SK-N-SH (cell line): ENCODE data around the gene TMPRSS9. TPM values are rescaled to one million over a fixed set of nuclear protein-coding genes. Genes with fewer than 3 reads are reported as not detected.

Source experiments
- CTCF ChIA-PET: fragments of 300-600, 350-600 bp; formaldehyde crosslinking; extraction: SDS; loops from one replicate; lab custom pipeline; 2021; lab: Yijun Ruan, JAX
- POLR2A ChIA-PET: fragments of 350-600 bp; sonication (Branson Sonifier 250); formaldehyde crosslinking; extraction: SDS; loops from one replicate; lab custom pipeline; 2020; ENCODE audit warnings: antibody characterized with exemption, inconsistent platforms; lab: Yijun Ruan, JAX
- DNase-seq: peaks from one replicate; pipeline ENCODE4 v3.0.0; 2012
- H2AFZ ChIP-seq: fragments of 200-600 bp; sonication (generic); 2 replicates; pipeline ENCODE4 v1.8.1; 2016; ENCODE audit warnings: antibody characterized with exemption, mild to moderate bottlenecking, low read depth
- H3F3A ChIP-seq: fragments of 200-600 bp; sonication (generic); replicated peaks from 2 replicates; pipeline ENCODE3; 2016; ENCODE audit warnings: antibody characterized with exemption, mild to moderate bottlenecking; ENCODE audit not compliant: insufficient read depth
- H3K27ac ChIP-seq, 2 experiments: fragments of 200-500 bp in 1 of 2; fragments of 200-600 bp in 1 of 2; sonication (Bioruptor generic) in 1 of 2; sonication (generic), shearing (Covaris generic) in 1 of 2; 2 replicates each; pipeline versions ENCODE4 v1.5.1 to v1.6.1; 2014 to 2016; ENCODE audit warnings: low read depth in 2 of 2, inconsistent platforms in 1 of 2, low read length in 1 of 2, mild to moderate bottlenecking in 1 of 2, mixed read lengths in 1 of 2
- H3K27me3 ChIP-seq: fragments of 200-600 bp; sonication (generic), shearing (Covaris generic); 2 replicates; pipeline ENCODE4 v1.6.1; 2016; ENCODE audit warnings: mixed run types; ENCODE audit not compliant: insufficient read depth
- H3K36me3 ChIP-seq, 2 experiments: fragments of 200-500 bp in 1 of 2; fragments of 200-600 bp in 1 of 2; sonication (Bioruptor generic) in 1 of 2; sonication (generic) in 1 of 2; replicated peaks in 1 of 2; 2 replicates each; pipeline versions ENCODE3 to v1.5.1; 2014 to 2016; ENCODE audit warnings: low read length in 1 of 2, mild to moderate bottlenecking in 1 of 2; ENCODE audit not compliant: insufficient read depth in 2 of 2, control insufficient read depth in 1 of 2
- H3K4me1 ChIP-seq, 2 experiments: fragments of 200-500 bp in 1 of 2; fragments of 200-600 bp in 1 of 2; sonication (Bioruptor generic) in 1 of 2; sonication (generic), shearing (Covaris generic) in 1 of 2; 2 replicates each; pipeline versions ENCODE4 v1.5.1 to v1.6.1; 2014 to 2016; ENCODE audit warnings: low read depth in 1 of 2, low read length in 1 of 2, mixed run types in 1 of 2; ENCODE audit not compliant: insufficient read depth in 2 of 2, control insufficient read depth in 1 of 2
- H3K4me2 ChIP-seq: fragments of 200-600 bp; sonication (generic), shearing (Covaris generic); 2 replicates; pipeline ENCODE4 v1.6.1; 2017; ENCODE audit warnings: mixed run types
- H3K4me3 ChIP-seq, 2 experiments: fragments of 200-500 bp in 1 of 2; fragments of 200-600 bp in 1 of 2; sonication (Bioruptor generic) in 1 of 2; sonication (generic), shearing (Covaris generic) in 1 of 2; 2 replicates each; pipeline versions ENCODE4 v1.5.1 to v1.8.1; 2014 to 2016; ENCODE audit warnings: low read depth in 2 of 2, inconsistent platforms in 1 of 2, low read length in 1 of 2, mild to moderate bottlenecking in 1 of 2, mixed read lengths in 1 of 2, moderate library complexity in 1 of 2
- H3K79me2 ChIP-seq: fragments of 200-600 bp; sonication (generic); 2 replicates; pipeline ENCODE4 v1.8.1; 2017; ENCODE audit warnings: mild to moderate bottlenecking; ENCODE audit not compliant: insufficient read depth
- H3K9ac ChIP-seq: fragments of 200-600 bp; sonication (generic); 2 replicates; pipeline ENCODE4 v1.6.1; 2017; ENCODE audit warnings: mixed run types
- H3K9me2 ChIP-seq: fragments of 200-600 bp; sonication (generic); 2 replicates; pipeline ENCODE4 v1.6.1; 2017; ENCODE audit warnings: mixed run types
- H3K9me3 ChIP-seq: fragments of 200-600 bp; sonication (generic); 2 replicates; pipeline ENCODE4 v1.6.1; 2017; ENCODE audit warnings: mixed run types, mild to moderate bottlenecking, moderate library complexity
- H4K20me1 ChIP-seq: fragments of 200-600 bp; sonication (generic); 2 replicates; pipeline ENCODE4 v1.6.1; 2017; ENCODE audit warnings: mild to moderate bottlenecking, mixed run types; ENCODE audit not compliant: insufficient read depth
- CHD2 ChIP-seq: fragments of 150-350 bp; IDR thresholded peaks from 2 replicates; pipeline ENCODE4 v1.6.1; 2018; ENCODE audit warnings: low read length; ENCODE audit not compliant: partially characterized antibody
- CTCF ChIP-seq: fragments of 200-600 bp; sonication (generic); IDR thresholded peaks from 2 replicates; pipeline ENCODE4 v1.6.1; 2017; ENCODE audit warnings: antibody characterized with exemption, mild to moderate bottlenecking, moderate library complexity
- ELF1 ChIP-seq: IDR thresholded peaks from 2 replicates; pipeline ENCODE4 v1.4.0; 2012
- NFIC ChIP-seq: IDR thresholded peaks from 2 replicates; pipeline ENCODE4 v1.4.0; 2012; ENCODE audit warnings: borderline replicate concordance
- NRF1 ChIP-seq: IDR thresholded peaks from 2 replicates; pipeline ENCODE4 v1.6.1; 2012; ENCODE audit warnings: low read depth, mild to moderate bottlenecking, low read length
- SMC3 ChIP-seq: IDR thresholded peaks from 2 replicates; pipeline ENCODE4 v1.6.1; 2012; ENCODE audit warnings: low read depth, low read length, improper control_type of control experiment
- TCF12 ChIP-seq: IDR thresholded peaks from 2 replicates; pipeline ENCODE4 v1.4.0; 2012
- USF2 ChIP-seq: fragments of 150-350 bp; IDR thresholded peaks from 2 replicates; pipeline ENCODE4 v1.6.1; 2017; ENCODE audit warnings: antibody characterized with exemption, low read length, low read depth, borderline replicate concordance
- YY1 ChIP-seq: IDR thresholded peaks from 2 replicates; pipeline ENCODE4 v1.4.0; 2012; ENCODE audit warnings: low read depth, mild to moderate bottlenecking
- WGBS: methylation state at CpG from one replicate; pipeline ENCODE4 v1.1.6; 2017; ENCODE audit warnings: low lambda C conversion rate; 5-methylcytosine and 5-hydroxymethylcytosine counted together
- polyA plus RNA-seq, 3 experiments: library from polyadenylated mRNA; depleted of rRNA; stranded (reverse); fragments of >200 nt; gene quantifications; 2 replicates each; pipeline ENCODE4 v1.2.3, GENCODE V29; 2012
- TF ChIP-seq, protein P1 (sequence below): IDR thresholded peaks from 2 replicates; pipeline ENCODE4 v1.4.0; 2012; ENCODE audit warnings: low read depth
- TF ChIP-seq, protein P2 (sequence below): IDR thresholded peaks from 2 replicates; pipeline ENCODE4; 2012
- TF ChIP-seq, protein P3 (sequence below): IDR thresholded peaks from 2 replicates; pipeline ENCODE4 v1.4.0; 2012; ENCODE audit warnings: low read depth, borderline replicate concordance

TMPRSS9 gene
- polyA plus RNA-seq, 1 of the 3 experiments (the other 2 are of a cell fraction), result not detected

DNA sequence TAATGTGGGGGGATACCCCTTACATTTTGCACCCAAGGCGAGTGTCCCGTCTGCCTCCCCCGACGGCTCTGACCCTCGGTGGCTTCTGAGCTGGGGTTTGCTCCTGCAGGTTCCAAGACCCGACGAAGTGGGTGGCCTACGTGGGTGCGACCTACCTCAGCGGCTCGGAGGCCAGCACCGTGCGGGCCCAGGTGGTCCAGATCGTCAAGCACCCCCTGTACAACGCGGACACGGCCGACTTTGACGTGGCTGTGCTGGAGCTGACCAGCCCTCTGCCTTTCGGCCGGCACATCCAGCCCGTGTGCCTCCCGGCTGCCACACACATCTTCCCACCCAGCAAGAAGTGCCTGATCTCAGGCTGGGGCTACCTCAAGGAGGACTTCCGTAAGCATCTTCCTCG, 48.2 kb downstream of the TMPRSS9 start (continued):
- TF ChIP-seq USF2 (no peak), NFIC (no peak)

- ChIA-PET POLR2A (no interaction called here), CTCF (interaction anchor here (1.3 to 1.4 kb wide), 2 partner anchors 94 to 205 kb away, joined by 4 read pairs; no protein-coding TSS in a partner anchor)
- WGBS, result 60% methylated on average over 7 of the region's 7 CpGs
Measured at GRCh38 chr19:2409352-2409912, 49.4 kb downstream of the TMPRSS9 start.

GRCh38 chr19:2410023-2410422, 50.0 kb downstream of the TMPRSS9 start:
- H3K4me3 ChIP-seq, result no peak overlapping the region
- H3K79me2 ChIP-seq, result no peaks in the 10 kb centered on the region
- ChIA-PET CTCF (interaction anchor here (1.4 kb wide), 1 partner anchor 205 kb away, joined by 4 read pairs; no protein-coding TSS in a partner anchor), POLR2A (no interaction called here)
- 75% methylated on average over 5 of the region's 7 CpGs for WGBS
- no peak overlapping the region for H3K27ac ChIP-seq
- H3K9ac ChIP-seq, result no peak overlapping the region
- 0 out of 2 replicates have a peak, but pooled peaks cover 5% of the 10 kb centered on the region for H3K9me3 ChIP-seq
- H3K9me2 ChIP-seq, result no peaks in the 10 kb centered on the region
- no peak overlapping the region for H2AFZ ChIP-seq
- H4K20me1 ChIP-seq, result no peaks in the 10 kb centered on the region
- DNase-seq, result no peak
- H3K27me3 ChIP-seq, result peaks cover 13% of the 10 kb centered on the region; the same call in 1 of the 2 replicates
- H3K4me2 ChIP-seq, result no peak overlapping the region
- H3F3A ChIP-seq, result peaks cover 7% of the 10 kb centered on the region
- no peaks in the 10 kb centered on the region for H3K36me3 ChIP-seq
- H3K4me1 ChIP-seq, result no peaks in the 10 kb centered on the region
- TF ChIP-seq, protein P1, sequence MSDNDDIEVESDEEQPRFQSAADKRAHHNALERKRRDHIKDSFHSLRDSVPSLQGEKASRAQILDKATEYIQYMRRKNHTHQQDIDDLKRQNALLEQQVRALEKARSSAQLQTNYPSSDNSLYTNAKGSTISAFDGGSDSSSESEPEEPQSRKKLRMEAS, result no peak
- TF ChIP-seq, protein P2, sequence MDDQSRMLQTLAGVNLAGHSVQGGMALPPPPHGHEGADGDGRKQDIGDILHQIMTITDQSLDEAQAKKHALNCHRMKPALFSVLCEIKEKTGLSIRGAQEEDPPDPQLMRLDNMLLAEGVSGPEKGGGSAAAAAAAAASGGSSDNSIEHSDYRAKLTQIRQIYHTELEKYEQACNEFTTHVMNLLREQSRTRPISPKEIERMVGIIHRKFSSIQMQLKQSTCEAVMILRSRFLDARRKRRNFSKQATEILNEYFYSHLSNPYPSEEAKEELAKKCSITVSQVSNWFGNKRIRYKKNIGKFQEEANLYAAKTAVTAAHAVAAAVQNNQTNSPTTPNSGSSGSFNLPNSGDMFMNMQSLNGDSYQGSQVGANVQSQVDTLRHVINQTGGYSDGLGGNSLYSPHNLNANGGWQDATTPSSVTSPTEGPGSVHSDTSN, result no peak
- TF ChIP-seq ELF1 (no peak), CHD2 (no peak), YY1 (no peak), CTCF (no peak)
- TF ChIP-seq, protein P3, sequence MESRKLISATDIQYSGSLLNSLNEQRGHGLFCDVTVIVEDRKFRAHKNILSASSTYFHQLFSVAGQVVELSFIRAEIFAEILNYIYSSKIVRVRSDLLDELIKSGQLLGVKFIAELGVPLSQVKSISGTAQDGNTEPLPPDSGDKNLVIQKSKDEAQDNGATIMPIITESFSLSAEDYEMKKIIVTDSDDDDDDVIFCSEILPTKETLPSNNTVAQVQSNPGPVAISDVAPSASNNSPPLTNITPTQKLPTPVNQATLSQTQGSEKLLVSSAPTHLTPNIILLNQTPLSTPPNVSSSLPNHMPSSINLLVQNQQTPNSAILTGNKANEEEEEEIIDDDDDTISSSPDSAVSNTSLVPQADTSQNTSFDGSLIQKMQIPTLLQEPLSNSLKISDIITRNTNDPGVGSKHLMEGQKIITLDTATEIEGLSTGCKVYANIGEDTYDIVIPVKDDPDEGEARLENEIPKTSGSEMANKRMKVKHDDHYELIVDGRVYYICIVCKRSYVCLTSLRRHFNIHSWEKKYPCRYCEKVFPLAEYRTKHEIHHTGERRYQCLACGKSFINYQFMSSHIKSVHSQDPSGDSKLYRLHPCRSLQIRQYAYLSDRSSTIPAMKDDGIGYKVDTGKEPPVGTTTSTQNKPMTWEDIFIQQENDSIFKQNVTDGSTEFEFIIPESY, result no peak

More at GRCh38 chr19:2409352-2409912, 49.4 kb downstream of the TMPRSS9 start:
- TF ChIP-seq NRF1, result no peak
- TF ChIP-seq YY1, result no peak
- TF ChIP-seq TCF12, result no peak
- TF ChIP-seq SMC3, result no peak
- Histone ChIP-seq H3K9me3 (0 out of 2 replicates have a peak, but pooled peaks cover 5% of the 10 kb centered on the region), H3K27ac (no peak overlapping the region), H2AFZ (no peak overlapping the region), H3K79me2 (no peaks in the 10 kb centered on the region), H3K4me2 (no peak overlapping the region), H3K4me3 (no peak overlapping the region), H3K27me3 (peaks cover 13% of the 10 kb centered on the region; the same call in 1 of the 2 replicates), H3F3A (peaks cover 7% of the 10 kb centered on the region), H3K9me2 (no peaks in the 10 kb centered on the region), H3K9ac (no peak overlapping the region), H3K4me1 (no peaks in the 10 kb centered on the region), H4K20me1 (no peaks in the 10 kb centered on the region), H3K36me3 (no peaks in the 10 kb centered on the region)
- DNase-seq, result no peak
